GM10266 (cell line): ENCODE measurements around the gene ATG3.
"Not testable (repeated sequence)": the region's sequence is repeated elsewhere in the genome, so short reads cannot be mapped to it uniquely, and the experiment has no call there.

Source experiments
- DNase-seq: peaks from one replicate; pipeline ENCODE4 v3.0.0; 2012; ENCODE audit errors: extremely low spot score
- CTCF ChIP-seq: IDR thresholded peaks from 2 replicates; pipeline ENCODE4 v1.5.1; 2012; ENCODE audit warnings: mild to moderate bottlenecking, low read depth; ENCODE audit not compliant: control insufficient read depth, insufficient read depth; ENCODE audit errors: missing control alignments

The ATG3 gene

GRCh38 chr3:112582244-112582874, 20.6 kb upstream of the ATG3 start:
- peak; percentile 15 for DNase-seq
- peak; percentile 64 for TF ChIP-seq CTCF

GRCh38 chr3:112579697-112580096, 17.9 kb upstream of the ATG3 start:
- no peak for TF ChIP-seq CTCF
- DNase-seq, result no peak

- no peak for DNase-seq
- no peak for TF ChIP-seq CTCF
These were observed 17.5 kb upstream of the ATG3 start for GRCh38 chr3:112579232-112579631.

- TF ChIP-seq CTCF, result no peak
- no peak for DNase-seq
These were observed 10.9 kb upstream of the ATG3 start for GRCh38 chr3:112572701-112573100.

- no peak for TF ChIP-seq CTCF
- DNase-seq, result no peak
These were observed 7.5 kb upstream of the ATG3 start for GRCh38 chr3:112569265-112569664.

- no peak for DNase-seq
- TF ChIP-seq CTCF, result no peak
These were observed 6.9 kb upstream of the ATG3 start for GRCh38 chr3:112568642-112569041.

GRCh38 chr3:112564940-112565305, 3.2 kb upstream of the ATG3 start:
- no peak for DNase-seq
- no peak for TF ChIP-seq CTCF

- not testable (repeated sequence) for DNase-seq
These were observed 2.6 kb upstream of the ATG3 start for GRCh38 chr3:112564247-112564939.
